B cell (primary cell): ENCODE results near the gene MBOAT1. TPM values are rescaled to one million over a fixed set of nuclear protein-coding genes. Genes with fewer than 3 reads are reported as not detected.

Experiments used
- ATAC-seq: fragments of 200-7000 bp; cut with Tn5 transposase; one replicate; pipeline ENCODE4 v1.10.0; 2021; ENCODE audit warnings: low read depth, mild to moderate bottlenecking, moderate number of reproducible peaks, moderate library complexity
- CTCF ChIA-PET: fragments of 350-600 bp; sonication (Branson Sonifier 250); formaldehyde crosslinking; loops from one replicate; lab custom pipeline; 2021; ENCODE audit warnings: antibody characterized with exemption, inconsistent platforms; lab: Charles Lee
- POLR2A ChIA-PET: fragments of 350-600 bp; sonication (Branson Sonifier 250); formaldehyde crosslinking; loops from one replicate; lab custom pipeline; 2021; ENCODE audit warnings: antibody characterized with exemption; lab: Charles Lee
- DNase-seq: peaks from one replicate; pipeline ENCODE4 v3.0.0; 2013
- H2AFZ ChIP-seq: 2 replicates; pipeline ENCODE4 v1.6.1; 2012; ENCODE audit warnings: mild to moderate bottlenecking, low read depth, low read length; ENCODE audit not compliant: insufficient read depth, poor library complexity, severe bottlenecking
- H3K27ac ChIP-seq, 2 donors: 1 replicate in 1 of 2; 2 replicates in 1 of 2; pipeline ENCODE4 v1.5.1; 2012 to 2013; ENCODE audit warnings: low read length in 2 of 2, mild to moderate bottlenecking in 2 of 2, moderate library complexity in 1 of 2
- H3K27me3 ChIP-seq, 4 experiments: fragments of 200-600 bp in 1 of 4; sonication (generic) in 1 of 4; replicated peaks in 1 of 4; 1 replicate in 2 of 4; 2 replicates in 2 of 4; pipeline versions ENCODE4 v1.6.1 to v1.7.0; 2013 to 2016; ENCODE audit warnings: low read length in 3 of 4, mild to moderate bottlenecking in 2 of 4, mixed read lengths in 1 of 4, moderate library complexity in 1 of 4; ENCODE audit not compliant: insufficient read depth in 4 of 4, control insufficient read depth in 3 of 4; ENCODE audit errors: control extremely low read depth in 1 of 4
- H3K36me3 ChIP-seq, 2 experiments: replicated peaks in 1 of 2; 1 replicate in 1 of 2; 2 replicates in 1 of 2; pipeline versions ENCODE4 v1.6.1 to v1.7.1; 2013; ENCODE audit warnings: low read length in 1 of 2; ENCODE audit not compliant: insufficient read depth in 2 of 2, control insufficient read depth in 1 of 2; ENCODE audit errors: control extremely low read depth in 1 of 2, extremely low read depth in 1 of 2
- H3K4me1 ChIP-seq, 2 donors: fragments of 200-600 bp in 1 of 2; sonication (generic) in 1 of 2; 1 replicate in 1 of 2; 2 replicates in 1 of 2; pipeline versions ENCODE4 v1.5.1 to v1.6.1; 2013 to 2017; ENCODE audit warnings: low read length in 2 of 2; ENCODE audit not compliant: control insufficient read depth in 2 of 2, insufficient read depth in 2 of 2
- H3K4me2 ChIP-seq: replicated peaks from 2 replicates; pipeline ENCODE3; 2012; ENCODE audit warnings: mild to moderate bottlenecking, low read depth, low read length; ENCODE audit not compliant: poor library complexity, severe bottlenecking
- H3K4me3 ChIP-seq, 5 experiments: fragments of 200-600 bp in 1 of 5; sonication (generic) in 1 of 5; 1 replicate in 3 of 5; 2 replicates in 2 of 5; pipeline versions ENCODE4 v1.5.1 to v1.7.0; 2011 to 2016; ENCODE audit warnings: low read length in 4 of 5, mild to moderate bottlenecking in 4 of 5, low read depth in 2 of 5, control low read depth in 1 of 5, moderate library complexity in 1 of 5; ENCODE audit not compliant: insufficient read depth in 1 of 5; ENCODE audit errors: control extremely low read depth in 1 of 5, extremely low read depth in 1 of 5
- H3K79me2 ChIP-seq: fragments of 200-600 bp; sonication (generic); one replicate; pipeline ENCODE4 v1.6.0; 2016; ENCODE audit warnings: low read length; ENCODE audit not compliant: control insufficient read depth, insufficient read depth
- H3K9ac ChIP-seq: fragments of 200-600 bp; sonication (generic); 2 replicates; pipeline ENCODE4 v1.6.1; 2017; ENCODE audit warnings: mild to moderate bottlenecking, low read length, moderate library complexity
- H3K9me3 ChIP-seq, 3 donors: one replicate each; pipeline versions ENCODE4 v1.6.1 to v1.7.1; 2013; ENCODE audit warnings: low read length in 2 of 3; ENCODE audit not compliant: control insufficient read depth in 2 of 3, insufficient read depth in 1 of 3; ENCODE audit errors: control extremely low read depth in 1 of 3
- H4K20me1 ChIP-seq: 2 replicates; pipeline ENCODE4 v1.6.0; 2012; ENCODE audit warnings: mild to moderate bottlenecking, low read length; ENCODE audit not compliant: insufficient read depth, control insufficient read depth, poor library complexity, severe bottlenecking
- H3K27ac Mint-ChIP-seq: one replicate; pipeline ENCODE4 v1.8.0; 2021; ENCODE audit warnings: mixed read lengths
- H3K27me3 Mint-ChIP-seq: one replicate; pipeline ENCODE4 v1.8.0; 2021; ENCODE audit warnings: mixed read lengths
- H3K4me1 Mint-ChIP-seq: one replicate; pipeline ENCODE4 v1.8.0; 2021; ENCODE audit warnings: mixed read lengths
- H3K4me3 Mint-ChIP-seq: one replicate; pipeline ENCODE4 v1.8.0; 2021; ENCODE audit warnings: mixed read lengths
- H3K9me3 Mint-ChIP-seq: one replicate; pipeline ENCODE4 v1.8.0; 2022; ENCODE audit warnings: mixed read lengths; ENCODE audit not compliant: insufficient read depth
- EZH2 ChIP-seq: IDR thresholded peaks from 2 replicates; pipeline ENCODE4 v1.6.1; 2012; ENCODE audit warnings: borderline replicate concordance, low read depth, mild to moderate bottlenecking, moderate library complexity, low read length; ENCODE audit not compliant: insufficient read depth, poor library complexity, severe bottlenecking
- WGBS: methylation state at CpG from one replicate; pipeline ENCODE4 v1.1.5; 2013; ENCODE audit warnings: missing lambda C conversion rate; ENCODE audit not compliant: insufficient coverage; 5-methylcytosine and 5-hydroxymethylcytosine counted together
- intact Hi-C: fragments of 100-400 bp; cut with micrococcal nuclease; formaldehyde crosslinking; loops from one replicate; pipeline ENCODE4 v1.10.0; 2022
- polyA plus RNA-seq: library from polyadenylated mRNA; depleted of rRNA; stranded (reverse); fragments of >200 nt; gene quantifications from 2 replicates; pipeline ENCODE4 v1.2.3, GENCODE V29; 2012
- total RNA-seq, 2 donors: library from RNA; stranded (reverse); fragments of 120-200 nt in 1 of 2; gene quantifications; 1 replicate in 1 of 2; 2 replicates in 1 of 2; pipeline versions ENCODE4 v1.2.3 to v1.2.4, GENCODE V29; 2013 to 2022
- TF ChIP-seq, protein P1 (sequence below): fragments of 200-600 bp; IDR thresholded peaks from one replicate; pipeline ENCODE4 v1.8.0; 2022; ENCODE audit warnings: antibody characterized with exemption, mild to moderate bottlenecking

The MBOAT1 gene
- total and polyA plus RNA-seq, 2 donors (not counting 1 experiment from before 2014, with no cell fraction given), result 5.4 to 8.1 TPM

DNA sequence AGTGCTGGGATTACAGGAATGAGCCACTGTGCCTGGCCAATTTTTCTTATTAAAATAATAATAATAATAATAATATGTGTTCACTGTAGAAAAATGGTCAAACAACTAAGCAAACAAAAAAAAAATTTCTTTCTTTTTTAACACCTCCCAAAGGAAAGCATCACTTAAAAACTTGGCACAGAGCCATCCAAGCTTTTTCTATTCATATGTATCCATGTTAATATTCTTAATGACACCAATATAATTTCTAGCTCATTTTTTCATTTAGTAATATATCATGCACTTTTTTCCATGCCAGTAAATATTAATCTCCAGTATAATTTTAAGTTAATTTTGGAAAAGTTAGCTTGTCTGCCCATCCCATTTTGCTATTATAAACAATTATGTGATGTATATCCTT, 101.8 kb downstream of the MBOAT1 start:
- Histone ChIP-seq H3K27ac (no peak overlapping the region), H3K4me1 (no peaks in the 10 kb centered on the region), H4K20me1 (no peaks in the 10 kb centered on the region), H3K9ac (no peak overlapping the region), H3K4me3 (no peak overlapping the region), H3K36me3 (peaks cover 0 to 16% of the 10 kb centered on the region in 2 experiments), H3K27me3 (no peaks in the 10 kb centered on the region), H3K4me2 (no peak overlapping the region), H3K79me2 (no peaks in the 10 kb centered on the region), H3K9me3 (no peaks in the 10 kb centered on the region), H2AFZ (no peak overlapping the region)
- TF ChIP-seq, protein P1, sequence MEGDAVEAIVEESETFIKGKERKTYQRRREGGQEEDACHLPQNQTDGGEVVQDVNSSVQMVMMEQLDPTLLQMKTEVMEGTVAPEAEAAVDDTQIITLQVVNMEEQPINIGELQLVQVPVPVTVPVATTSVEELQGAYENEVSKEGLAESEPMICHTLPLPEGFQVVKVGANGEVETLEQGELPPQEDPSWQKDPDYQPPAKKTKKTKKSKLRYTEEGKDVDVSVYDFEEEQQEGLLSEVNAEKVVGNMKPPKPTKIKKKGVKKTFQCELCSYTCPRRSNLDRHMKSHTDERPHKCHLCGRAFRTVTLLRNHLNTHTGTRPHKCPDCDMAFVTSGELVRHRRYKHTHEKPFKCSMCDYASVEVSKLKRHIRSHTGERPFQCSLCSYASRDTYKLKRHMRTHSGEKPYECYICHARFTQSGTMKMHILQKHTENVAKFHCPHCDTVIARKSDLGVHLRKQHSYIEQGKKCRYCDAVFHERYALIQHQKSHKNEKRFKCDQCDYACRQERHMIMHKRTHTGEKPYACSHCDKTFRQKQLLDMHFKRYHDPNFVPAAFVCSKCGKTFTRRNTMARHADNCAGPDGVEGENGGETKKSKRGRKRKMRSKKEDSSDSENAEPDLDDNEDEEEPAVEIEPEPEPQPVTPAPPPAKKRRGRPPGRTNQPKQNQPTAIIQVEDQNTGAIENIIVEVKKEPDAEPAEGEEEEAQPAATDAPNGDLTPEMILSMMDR, result no peak
- TF ChIP-seq EZH2, result no peak
- intact Hi-C loops, result no loop called here
- H3K4me1 Mint-ChIP-seq, result no peaks in the 10 kb centered on the region
- no peaks in the 10 kb centered on the region for H3K9me3 Mint-ChIP-seq
- no peak overlapping the region for H3K4me3 Mint-ChIP-seq
- DNase-seq (no peak), ATAC-seq (no peak)
- CTCF ChIA-PET, result interaction anchor here (2.5 kb wide), 1 partner anchor 18 kb away, joined by 8 read pairs; no protein-coding TSS in a partner anchor
- H3K27me3 Mint-ChIP-seq, result no peaks in the 10 kb centered on the region
- no peak overlapping the region for H3K27ac Mint-ChIP-seq
- POLR2A ChIA-PET, result no interaction called here

DNA sequence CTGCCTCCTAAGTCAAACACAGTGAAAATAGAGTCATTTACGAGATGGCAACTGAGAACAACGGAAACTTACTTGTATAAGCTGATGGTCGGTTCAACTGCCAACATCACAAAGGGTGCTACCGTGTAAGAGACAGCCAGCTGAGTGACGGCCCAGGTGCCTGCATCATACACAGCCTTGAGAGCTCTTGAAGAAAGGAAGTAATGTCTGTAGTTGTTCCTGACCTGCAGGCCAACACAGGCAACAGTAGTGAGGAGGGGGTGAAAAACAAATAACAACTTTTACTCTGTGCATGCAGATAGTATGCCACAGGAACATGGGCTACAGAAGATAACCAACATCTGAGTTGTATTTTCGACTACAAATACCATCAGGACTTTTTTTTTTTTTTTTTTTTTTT, 102.7 kb downstream of the MBOAT1 start:
- TF ChIP-seq, protein P1, result no peak
- no peak for TF ChIP-seq EZH2
- Histone ChIP-seq H3K4me3 (no peak overlapping the region), H2AFZ (no peak overlapping the region), H3K36me3 (peaks cover 0 to 20% of the 10 kb centered on the region in 2 experiments), H3K79me2 (no peaks in the 10 kb centered on the region), H3K9me3 (no peaks in the 10 kb centered on the region), H3K4me2 (no peak overlapping the region), H3K4me1 (no peaks in the 10 kb centered on the region), H3K27me3 (no peaks in the 10 kb centered on the region), H3K27ac (no peak overlapping the region), H3K9ac (no peak overlapping the region), H4K20me1 (no peaks in the 10 kb centered on the region)
- DNase-seq (no peak), ATAC-seq (no peak)
- Mint-ChIP-seq H3K27me3 (no peaks in the 10 kb centered on the region), H3K9me3 (no peaks in the 10 kb centered on the region), H3K27ac (no peak overlapping the region), H3K4me3 (no peak overlapping the region), H3K4me1 (no peaks in the 10 kb centered on the region)
- intact Hi-C loops, result no loop called here
- CTCF ChIA-PET, result interaction anchor here (0.8 to 2.5 kb wide), 2 partner anchors 17 kb away, joined by 3 to 8 read pairs; no protein-coding TSS in a partner anchor
- 96% methylated on average over 3 of the region's 6 CpGs for WGBS
- POLR2A ChIA-PET, result no interaction called here
